IMR-90 (cell line): ENCODE measurements around the gene VPS26C. TPM values are rescaled to one million over a fixed set of nuclear protein-coding genes. Genes with fewer than 3 reads are reported as not detected.

ENCODE experiments used
- ATAC-seq: fragments of 200-7000 bp; cut with Tn5 transposase; 2 replicates; pipeline ENCODE4 v1.9.1; 2020; ENCODE audit warnings: low read depth, mild to moderate bottlenecking, moderate library complexity
- BruUV-seq: library from RNA; stranded (reverse); fragments of 400-500 nt; replicated peaks from 2 replicates; lab custom pipeline; 2021; lab: Mats Ljungman, UMichigan
- CTCF ChIA-PET: fragments of 300-600 bp; formaldehyde crosslinking; extraction: SDS; loops from one replicate; lab custom pipeline; 2021; ENCODE audit warnings: antibody characterized with exemption; lab: Yijun Ruan, JAX
- POLR2A ChIA-PET: fragments of 300-600 bp; sonication (Branson Sonifier 250); formaldehyde crosslinking; loops from one replicate; lab custom pipeline; 2022; ENCODE audit warnings: antibody characterized with exemption; ENCODE audit not compliant: unreplicated experiment; lab: Charles Lee
- DNase-seq: peaks from one replicate; pipeline ENCODE4 v3.0.0; 2013
- H2AFZ ChIP-seq: replicated peaks from 2 replicates; pipeline ENCODE3; 2013; ENCODE audit warnings: low read length, mild to moderate bottlenecking; ENCODE audit not compliant: poor library complexity
- H2AK5ac ChIP-seq: 2 replicates; pipeline ENCODE4 v1.6.1; 2013; ENCODE audit warnings: low read depth, low read length, inconsistent platforms
- H2AK9ac ChIP-seq: replicated peaks from 2 replicates; pipeline ENCODE3; 2013; ENCODE audit warnings: mild to moderate bottlenecking, low read depth, low read length, moderate library complexity; ENCODE audit not compliant: poor library complexity
- H2BK120ac ChIP-seq: 2 replicates; pipeline ENCODE4 v1.6.1; 2013; ENCODE audit warnings: low read depth, low read length, inconsistent platforms
- H2BK15ac ChIP-seq: 3 replicates; pipeline ENCODE4 v1.6.1; 2013; ENCODE audit warnings: low read depth, low read length, inconsistent platforms
- H2BK20ac ChIP-seq: 2 replicates; pipeline ENCODE4 v1.6.1; 2013; ENCODE audit warnings: low read depth, mild to moderate bottlenecking, inconsistent platforms, low read length, moderate library complexity
- H2BK5ac ChIP-seq: 2 replicates; pipeline ENCODE4 v1.6.1; 2013; ENCODE audit warnings: mild to moderate bottlenecking, low read depth, low read length, inconsistent platforms; ENCODE audit not compliant: poor library complexity, severe bottlenecking
- H3K14ac ChIP-seq: replicated peaks from 2 replicates; pipeline ENCODE4 v1.6.1; 2013; ENCODE audit warnings: low read depth, low read length, inconsistent platforms
- H3K18ac ChIP-seq: 2 replicates; pipeline ENCODE4 v1.6.1; 2013; ENCODE audit warnings: low read depth, low read length, control low read depth
- H3K23ac ChIP-seq: 2 replicates; pipeline ENCODE4 v1.6.1; 2013; ENCODE audit warnings: low read depth, low read length, inconsistent platforms
- H3K27ac ChIP-seq: 2 replicates; pipeline ENCODE4 v1.5.1; 2013; ENCODE audit warnings: mild to moderate bottlenecking, control low read depth, low read length; ENCODE audit not compliant: insufficient read depth
- H3K27me3 ChIP-seq: 2 replicates; pipeline ENCODE4 v1.6.1; 2013; ENCODE audit warnings: low read length; ENCODE audit not compliant: control insufficient read depth, insufficient read depth
- H3K36me3 ChIP-seq: 2 replicates; pipeline ENCODE4 v1.6.1; 2013; ENCODE audit warnings: low read length, mixed read lengths; ENCODE audit not compliant: control insufficient read depth, insufficient read depth
- H3K4ac ChIP-seq: 2 replicates; pipeline ENCODE4 v1.6.1; 2013; ENCODE audit warnings: low read depth, low read length, inconsistent platforms
- H3K4me1 ChIP-seq: 2 replicates; pipeline ENCODE4 v1.6.1; 2013; ENCODE audit warnings: low read length, mixed read lengths; ENCODE audit not compliant: control insufficient read depth, insufficient read depth
- H3K4me2 ChIP-seq: 2 replicates; pipeline ENCODE4 v1.6.1; 2013; ENCODE audit warnings: low read depth, mild to moderate bottlenecking, control low read depth, low read length, moderate library complexity
- H3K4me3 ChIP-seq: 2 replicates; pipeline ENCODE4 v1.5.1; 2013; ENCODE audit warnings: low read depth, mild to moderate bottlenecking, control low read depth, low read length, moderate library complexity; ENCODE audit not compliant: insufficient read depth
- H3K56ac ChIP-seq: 2 replicates; pipeline ENCODE4 v1.6.1; 2013; ENCODE audit warnings: low read length, inconsistent platforms; ENCODE audit not compliant: insufficient read depth; ENCODE audit errors: extremely low read depth
- H3K79me1 ChIP-seq, 2 experiments: 2 replicates each; pipeline ENCODE4 v1.6.1; 2013; ENCODE audit warnings: low read length in 2 of 2, inconsistent platforms in 1 of 2, low read depth in 1 of 2
- H3K9ac ChIP-seq: 2 replicates; pipeline ENCODE4 v1.6.1; 2013; ENCODE audit warnings: low read depth, low read length, control low read depth
- H3K9me1 ChIP-seq: 2 replicates; pipeline ENCODE4 v1.6.1; 2013; ENCODE audit warnings: low read length, inconsistent platforms; ENCODE audit not compliant: insufficient read depth
- H3K9me3 ChIP-seq: 2 replicates; pipeline ENCODE4 v1.6.1; 2013; ENCODE audit warnings: low read length; ENCODE audit not compliant: control insufficient read depth, insufficient read depth
- H4K20me1 ChIP-seq: 2 replicates; pipeline ENCODE4 v1.6.1; 2013; ENCODE audit warnings: low read length, inconsistent platforms; ENCODE audit not compliant: insufficient read depth
- H4K5ac ChIP-seq: 2 replicates; pipeline ENCODE4 v1.6.1; 2013; ENCODE audit warnings: mild to moderate bottlenecking, low read depth, low read length, control low read depth
- H4K8ac ChIP-seq, 2 experiments: 2 replicates each; pipeline ENCODE4 v1.6.1; 2013; ENCODE audit warnings: low read depth in 2 of 2, low read length in 2 of 2, control low read depth in 1 of 2, inconsistent platforms in 1 of 2
- H4K91ac ChIP-seq: 2 replicates; pipeline ENCODE4 v1.6.1; 2013; ENCODE audit warnings: low read depth, low read length, inconsistent platforms; ENCODE audit not compliant: insufficient read depth
- BHLHE40 ChIP-seq: fragments of 150-350 bp; IDR thresholded peaks from 2 replicates; pipeline ENCODE4 v1.6.1; 2016; ENCODE audit warnings: mild to moderate bottlenecking, low read depth, low read length
- CHD1 ChIP-seq: IDR thresholded peaks from 2 replicates; pipeline ENCODE4 v1.6.1; 2012; ENCODE audit warnings: low read depth, low read length, improper control_type of control experiment
- CTCF ChIP-seq: conservative IDR thresholded peaks from 2 replicates; pipeline ENCODE4 v1.5.1; 2012; ENCODE audit warnings: mild to moderate bottlenecking, low read depth, low read length, improper control_type of control experiment
- FOS ChIP-seq: fragments of 150-350 bp; IDR thresholded peaks from 2 replicates; pipeline ENCODE4 v1.6.1; 2016; ENCODE audit warnings: low read depth, low read length
- MAFK ChIP-seq: IDR thresholded peaks from 2 replicates; pipeline ENCODE4 v1.6.1; 2012; ENCODE audit warnings: low read depth, low read length, improper control_type of control experiment
- MXI1 ChIP-seq: IDR thresholded peaks from 2 replicates; pipeline ENCODE4 v1.6.1; 2012; ENCODE audit warnings: low read depth, mild to moderate bottlenecking, low read length, moderate library complexity, borderline replicate concordance
- NFE2L2 ChIP-seq: fragments of 150-350 bp; IDR thresholded peaks from 2 replicates; pipeline ENCODE4 v1.6.1; 2016; ENCODE audit warnings: low read depth, mild to moderate bottlenecking, low read length
- RAD21 ChIP-seq: IDR thresholded peaks from 2 replicates; pipeline ENCODE4 v1.6.1; 2012; ENCODE audit warnings: low read length, improper control_type of control experiment
- RCOR1 ChIP-seq: IDR thresholded peaks from 2 replicates; pipeline ENCODE4 v1.6.1; 2012; ENCODE audit warnings: mild to moderate bottlenecking, low read length, improper control_type of control experiment; ENCODE audit not compliant: insufficient replicate concordance
- SMC3 ChIP-seq: fragments of 150-350 bp; IDR thresholded peaks from 2 replicates; pipeline ENCODE4 v1.6.1; 2016; ENCODE audit warnings: low read depth, mild to moderate bottlenecking, antibody characterized with exemption, low read length, moderate library complexity
- WGBS, 2 experiments: methylation state at CpG; one replicate each; pipeline versions ENCODE4 v1.1.5 to v1.1.7; 2013; ENCODE audit warnings: missing lambda C conversion rate in 2 of 2; ENCODE audit not compliant: insufficient read length in 1 of 2; ENCODE audit errors: extremely low coverage in 2 of 2; 5-methylcytosine and 5-hydroxymethylcytosine counted together
- dilution Hi-C: fragments of 300-500 bp; cut with HindIII; formaldehyde crosslinking; loops from one replicate; pipeline ENCODE4 v1.14.3; 2018; ENCODE audit warnings: low sequenced_read_pairs; ENCODE audit not compliant: unreplicated experiment
- in situ Hi-C: fragments of 300-500 bp; cut with MboI; formaldehyde crosslinking; loops from 3 replicates; pipeline ENCODE4 v1.14.3; 2019; ENCODE audit warnings: low sequenced_read_pairs, inconsistent platforms, mixed read lengths
- intact Hi-C: fragments of 100-400 bp; cut with micrococcal nuclease; formaldehyde crosslinking; loops from 2 replicates; pipeline ENCODE4 v1.10.0; 2022
- polyA plus RNA-seq, 3 experiments: library from polyadenylated mRNA; depleted of rRNA; stranded (reverse); fragments of >200 nt; gene quantifications; 2 replicates each; pipeline ENCODE4 v1.2.3, GENCODE V29; 2012; ENCODE audit warnings: low replicate concordance in 1 of 3
- total RNA-seq: library from RNA; depleted of rRNA; stranded (reverse); fragments of >200 nt; gene quantifications from 2 replicates; pipeline ENCODE4 v1.2.3, GENCODE V29; 2012
- TF ChIP-seq, protein P1 (sequence below): fragments of 150-350 bp; IDR thresholded peaks from 2 replicates; pipeline ENCODE4 v1.6.1; 2017; ENCODE audit warnings: mild to moderate bottlenecking, antibody characterized with exemption, low read length, low read depth
- TF ChIP-seq, protein P2 (sequence below): fragments of 150-350 bp; IDR thresholded peaks from 2 replicates; pipeline ENCODE4 v1.6.1; 2016; ENCODE audit warnings: low read depth, mild to moderate bottlenecking, low read length, moderate library complexity, borderline replicate concordance

VPS26C gene
- total and polyA plus RNA-seq, 2 of the 4 experiments (the other 2 are of a cell fraction): 30.0 to 36.6 TPM

DNA sequence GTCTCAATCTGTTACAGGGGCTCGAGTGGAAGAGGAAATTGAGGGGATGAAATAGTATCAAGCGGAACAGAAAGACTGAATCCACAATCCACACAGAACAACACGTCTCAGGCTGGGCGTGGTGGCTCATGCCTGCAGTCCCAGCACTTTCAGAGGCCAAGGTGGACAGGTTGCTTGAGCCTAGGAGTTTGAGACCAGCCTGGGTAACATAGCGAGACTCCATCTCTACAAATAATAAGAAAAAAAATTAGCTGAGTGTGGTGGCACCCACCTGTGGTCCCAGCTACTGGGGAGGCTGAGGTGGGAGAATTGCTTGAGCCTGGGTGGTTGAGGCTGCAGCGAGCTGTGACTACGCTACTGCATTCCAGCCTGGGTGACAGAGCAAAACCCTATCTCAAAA lies 25.7 kb downstream of the VPS26C start:
- Histone ChIP-seq H3K14ac (no peak overlapping the region), H3K4me2 (no peak overlapping the region), H3K56ac (no peak overlapping the region), H4K91ac (no peak overlapping the region), H3K27ac (no peak overlapping the region), H4K8ac (no peak overlapping the region), H2BK15ac (no peak overlapping the region), H3K4me3 (no peak overlapping the region), H2AK5ac (no peak overlapping the region), H3K9ac (no peak overlapping the region), H4K20me1 (peaks cover 39% of the 10 kb centered on the region), H3K79me1 (peaks cover 23 to 62% of the 10 kb centered on the region in 2 experiments), H3K4ac (no peak overlapping the region), H2AFZ (no peak overlapping the region), H3K9me3 (no peaks in the 10 kb centered on the region), H3K36me3 (peaks cover 22% of the 10 kb centered on the region), H2BK120ac (no peak overlapping the region), H3K4me1 (peaks cover 3% of the 10 kb centered on the region), H2BK5ac (no peak overlapping the region), H3K23ac (no peak overlapping the region), H3K18ac (no peak overlapping the region), H4K5ac (no peak overlapping the region), H2AK9ac (no peak overlapping the region), H3K9me1 (peaks cover 15% of the 10 kb centered on the region; the same call in 1 of the 2 replicates), H3K27me3 (no peaks in the 10 kb centered on the region), H2BK20ac (no peak overlapping the region)
- BruUV-seq: no TSS peak
- intact Hi-C loops (no loop called here), dilution Hi-C loops (no loop called here), in situ Hi-C loops (no loop called here)
- no peak for ATAC-seq
- ChIA-PET POLR2A (no interaction called here), CTCF (no interaction called here)
- TF ChIP-seq NFE2L2 (no peak), BHLHE40 (no peak), SMC3 (no peak), MXI1 (no peak), RAD21 (no peak), FOS (no peak), RCOR1 (no peak), CTCF (no peak), MAFK (no peak), CHD1 (no peak)
- TF ChIP-seq, protein P1, sequence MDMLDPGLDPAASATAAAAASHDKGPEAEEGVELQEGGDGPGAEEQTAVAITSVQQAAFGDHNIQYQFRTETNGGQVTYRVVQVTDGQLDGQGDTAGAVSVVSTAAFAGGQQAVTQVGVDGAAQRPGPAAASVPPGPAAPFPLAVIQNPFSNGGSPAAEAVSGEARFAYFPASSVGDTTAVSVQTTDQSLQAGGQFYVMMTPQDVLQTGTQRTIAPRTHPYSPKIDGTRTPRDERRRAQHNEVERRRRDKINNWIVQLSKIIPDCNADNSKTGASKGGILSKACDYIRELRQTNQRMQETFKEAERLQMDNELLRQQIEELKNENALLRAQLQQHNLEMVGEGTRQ: no peak
- TF ChIP-seq, protein P2, sequence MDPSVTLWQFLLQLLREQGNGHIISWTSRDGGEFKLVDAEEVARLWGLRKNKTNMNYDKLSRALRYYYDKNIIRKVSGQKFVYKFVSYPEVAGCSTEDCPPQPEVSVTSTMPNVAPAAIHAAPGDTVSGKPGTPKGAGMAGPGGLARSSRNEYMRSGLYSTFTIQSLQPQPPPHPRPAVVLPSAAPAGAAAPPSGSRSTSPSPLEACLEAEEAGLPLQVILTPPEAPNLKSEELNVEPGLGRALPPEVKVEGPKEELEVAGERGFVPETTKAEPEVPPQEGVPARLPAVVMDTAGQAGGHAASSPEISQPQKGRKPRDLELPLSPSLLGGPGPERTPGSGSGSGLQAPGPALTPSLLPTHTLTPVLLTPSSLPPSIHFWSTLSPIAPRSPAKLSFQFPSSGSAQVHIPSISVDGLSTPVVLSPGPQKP: no peak
- no CpG with 5 or more reads among the region's 7 CpGs for WGBS, 2 experiments
- DNase-seq: no peak
